SK-N-MC (cell line): ENCODE results near the gene SKP2.

Source experiments
- DNase-seq: peaks from one replicate; pipeline ENCODE4 v3.0.0-alpha.2; 2011; ENCODE audit warnings: low read depth, low spot score
- H3K27ac ChIP-seq: fragments of 200-600 bp; sonication (generic); 2 replicates; pipeline ENCODE4 v1.5.1; 2016; ENCODE audit warnings: mixed run types
- H3K36me3 ChIP-seq: fragments of 200-600 bp; sonication (generic); 2 replicates; pipeline ENCODE4 v1.6.1; 2017; ENCODE audit warnings: antibody characterized with exemption, low read length, mixed read lengths; ENCODE audit not compliant: insufficient read depth
- H3K4me3 ChIP-seq: fragments of 200-600 bp; sonication (generic); 2 replicates; pipeline ENCODE4 v1.5.1; 2016
- H3K9ac ChIP-seq: fragments of 200-600 bp; sonication (generic); 2 replicates; pipeline ENCODE4 v1.8.0; 2017; ENCODE audit warnings: mixed run types, mixed read lengths; ENCODE audit not compliant: insufficient read length
- H3K9me3 ChIP-seq: fragments of 200-600 bp; sonication (generic); 2 replicates; pipeline ENCODE4 v1.6.1; 2017; ENCODE audit warnings: low read depth, mild to moderate bottlenecking, antibody characterized with exemption, low read length, moderate library complexity, mixed read lengths
- EZH2 ChIP-seq: fragments of 200-600 bp; sonication (generic); IDR thresholded peaks from one replicate; pipeline ENCODE4 v1.6.1; 2017; ENCODE audit warnings: antibody characterized with exemption
- FOXP2 ChIP-seq: optimal IDR thresholded peaks from 2 replicates; pipeline ENCODE3; 2011; ENCODE audit warnings: mild to moderate bottlenecking, moderate library complexity; ENCODE audit not compliant: insufficient read depth; ENCODE audit errors: extremely low read length, control extremely low read depth
- POLR2AphosphoS5 ChIP-seq: IDR thresholded peaks from 2 replicates; pipeline ENCODE4 v1.6.1; 2012; ENCODE audit warnings: mild to moderate bottlenecking, low read depth, low read length, borderline replicate concordance

SKP2 gene

DNA sequence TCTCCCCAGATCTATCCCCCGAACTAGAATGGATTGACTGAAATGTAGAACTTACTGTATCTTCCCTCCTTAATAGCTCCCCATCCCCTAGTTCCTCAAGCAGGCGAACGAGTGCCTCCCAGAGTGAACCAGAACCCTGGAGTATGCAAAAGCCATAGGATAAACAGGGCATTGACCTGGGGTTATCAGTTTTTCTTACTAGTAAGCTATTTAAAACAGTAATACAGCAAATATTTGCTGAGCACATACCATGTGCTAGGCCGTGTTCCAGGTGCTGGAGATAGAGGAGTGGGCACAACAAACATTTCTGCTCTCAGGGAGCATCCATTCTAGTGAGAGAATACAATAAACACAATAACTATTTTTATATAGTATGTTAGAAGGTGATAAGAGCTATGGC, 1.8 kb downstream of the SKP2 start:
- Histone ChIP-seq H3K27ac (no peak overlapping the region), H3K9ac (peak overlapping the region; percentile 96), H3K9me3 (no peaks in the 10 kb centered on the region), H3K4me3 (peak overlapping the region; percentile 96), H3K36me3 (peaks cover 61% of the 10 kb centered on the region)
- no peak for DNase-seq
- no peak for TF ChIP-seq EZH2
- no peak for TF ChIP-seq POLR2AphosphoS5
- no peak for TF ChIP-seq FOXP2

DNA sequence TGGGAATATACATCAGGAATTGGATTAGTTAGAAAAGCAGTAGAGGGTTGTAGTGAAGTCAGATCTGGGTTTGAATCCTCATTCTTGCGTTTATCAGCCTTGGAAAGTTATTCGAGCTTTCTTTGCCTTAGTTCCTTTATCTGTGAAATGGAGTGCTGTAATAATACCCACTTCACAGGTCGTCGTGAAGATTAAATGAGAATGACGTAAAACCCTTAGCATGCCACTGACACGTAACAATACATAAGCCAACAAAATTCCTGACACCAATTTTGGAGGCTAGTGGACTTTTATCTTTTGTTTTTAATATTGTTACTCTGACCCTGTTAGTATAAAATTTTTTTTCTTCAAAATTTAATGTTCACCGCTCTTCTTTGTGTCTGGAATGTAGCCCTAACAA, 3.4 kb downstream of the SKP2 start:
- no peaks in the 10 kb centered on the region for H3K9me3 ChIP-seq
- TF ChIP-seq FOXP2 (no peak), EZH2 (no peak), POLR2AphosphoS5 (no peak)
- no peak overlapping the region for H3K9ac ChIP-seq
- no peak for DNase-seq
- peak overlapping the region; percentile 94 for H3K27ac ChIP-seq
- peak overlapping the region; percentile 96; the same call in 1 of the 2 replicates for H3K4me3 ChIP-seq
- H3K36me3 ChIP-seq: peaks cover 77% of the 10 kb centered on the region

DNA sequence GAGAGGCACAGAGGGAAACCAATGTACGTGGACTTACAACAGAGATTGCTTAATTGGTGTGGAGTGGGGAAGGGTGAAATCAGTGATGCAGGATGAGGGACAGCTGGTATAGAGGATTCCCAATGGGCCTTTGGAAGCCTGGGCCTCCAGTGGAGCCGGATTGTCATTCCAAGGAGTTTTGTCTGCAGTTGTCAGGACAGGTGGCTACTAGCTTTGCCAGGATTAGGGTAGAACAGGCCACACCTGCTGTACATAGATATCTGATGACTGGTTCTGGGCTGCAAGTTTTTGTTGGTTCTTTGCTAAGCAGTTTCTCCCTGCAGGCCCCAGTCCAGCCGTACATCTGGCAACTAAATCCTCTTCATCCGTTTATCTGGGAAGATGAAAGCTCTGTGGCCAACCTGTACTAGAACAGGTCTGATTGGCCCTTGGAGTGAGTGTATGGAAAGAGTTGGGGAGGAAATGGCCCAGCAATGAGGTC, 4.2 kb downstream of the SKP2 start:
- Histone ChIP-seq H3K27ac (peak overlapping the region; percentile 94), H3K36me3 (peaks cover 85% of the 10 kb centered on the region), H3K9me3 (no peaks in the 10 kb centered on the region), H3K9ac (no peak overlapping the region), H3K4me3 (peak overlapping the region; percentile 41)
- no peak for DNase-seq
- no peak for TF ChIP-seq POLR2AphosphoS5
- no peak for TF ChIP-seq EZH2

DNA sequence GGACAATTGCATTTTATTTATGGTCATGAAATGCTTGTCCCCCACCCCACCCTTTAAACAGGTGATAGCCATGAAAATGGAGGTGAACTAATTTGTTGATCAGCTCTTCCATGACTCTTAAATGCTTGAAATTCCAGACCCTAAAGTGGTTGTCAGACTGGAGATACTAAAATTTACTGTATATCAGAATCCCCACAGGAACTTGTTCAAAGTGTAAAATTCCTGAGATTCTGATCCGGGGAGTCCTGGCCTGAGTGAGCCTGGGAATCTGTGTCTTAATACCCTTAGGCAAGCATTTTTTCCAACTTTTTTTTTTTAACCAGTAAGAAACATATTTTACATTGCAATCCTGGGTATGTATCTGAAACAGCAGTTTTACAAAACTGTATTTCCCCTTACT, 4.7 kb downstream of the SKP2 start:
- H3K9ac ChIP-seq: no peak overlapping the region
- DNase-seq: no peak
- peak overlapping the region; percentile 41 for H3K4me3 ChIP-seq
- H3K36me3 ChIP-seq: peaks cover 90% of the 10 kb centered on the region
- H3K27ac ChIP-seq: peak overlapping the region; percentile 94
- no peaks in the 10 kb centered on the region for H3K9me3 ChIP-seq
- no peak for TF ChIP-seq EZH2
- TF ChIP-seq POLR2AphosphoS5: no peak
- no peak for TF ChIP-seq FOXP2

DNA sequence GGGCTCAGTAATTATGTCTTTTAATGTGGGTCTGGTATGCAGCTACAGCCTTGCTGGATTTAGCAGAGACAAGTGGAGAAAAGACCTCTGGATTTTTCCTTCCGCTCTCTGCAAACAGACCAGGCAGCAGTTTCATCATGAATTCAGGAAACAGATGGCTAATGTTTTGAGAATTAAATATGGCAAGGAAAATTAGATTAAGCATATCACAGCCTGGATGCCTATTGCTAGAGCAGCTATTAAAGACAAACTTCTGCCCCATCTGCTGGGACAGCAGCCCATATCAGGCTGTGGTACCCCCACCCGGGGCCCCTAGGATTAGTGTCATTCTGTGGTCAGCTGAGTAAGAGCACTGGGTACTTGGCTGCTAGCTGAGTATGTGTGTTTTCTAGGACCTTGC, 6.2 kb downstream of the SKP2 start:
- DNase-seq: peak; percentile 47
- peaks cover 99% of the 10 kb centered on the region for H3K36me3 ChIP-seq

DNA sequence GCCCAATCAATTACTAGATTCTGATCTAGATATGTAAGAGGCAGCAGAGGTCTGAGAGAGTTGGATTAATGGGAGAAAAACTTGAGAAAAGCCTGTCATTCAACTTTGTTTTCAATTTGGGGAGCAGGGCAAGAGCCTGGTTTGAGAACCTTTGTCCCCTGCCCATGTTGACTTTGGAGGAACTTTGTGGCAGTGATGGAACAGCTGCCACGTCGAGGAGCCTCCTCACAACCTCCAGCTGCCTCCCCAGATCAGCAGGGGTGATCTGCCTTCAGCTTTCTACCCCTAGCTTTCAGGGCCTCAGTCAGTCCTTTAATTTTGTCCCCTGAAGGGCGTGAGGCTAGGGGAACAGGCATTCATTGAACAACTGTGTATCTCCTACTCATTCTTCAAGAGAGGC, 8.7 kb downstream of the SKP2 start:
- H3K9me3 ChIP-seq: no peaks in the 10 kb centered on the region
- no peak for DNase-seq
- H3K36me3 ChIP-seq: peaks cover 99% of the 10 kb centered on the region
- TF ChIP-seq EZH2: no peak
- TF ChIP-seq POLR2AphosphoS5: no peak
- H3K27ac ChIP-seq: no peak overlapping the region
- H3K9ac ChIP-seq: no peak overlapping the region
- H3K4me3 ChIP-seq: no peak overlapping the region

More for the DNA sequence above, 6.2 kb downstream of the SKP2 start:
- no peaks in the 10 kb centered on the region for H3K9me3 ChIP-seq
- no peak for TF ChIP-seq POLR2AphosphoS5
- no peak for TF ChIP-seq EZH2
- TF ChIP-seq FOXP2: peak; percentile 9
- no peak overlapping the region for H3K9ac ChIP-seq
- peak overlapping the region; percentile 94 for H3K27ac ChIP-seq
- peak overlapping the region; percentile 20; the same call in 1 of the 2 replicates for H3K4me3 ChIP-seq

DNA sequence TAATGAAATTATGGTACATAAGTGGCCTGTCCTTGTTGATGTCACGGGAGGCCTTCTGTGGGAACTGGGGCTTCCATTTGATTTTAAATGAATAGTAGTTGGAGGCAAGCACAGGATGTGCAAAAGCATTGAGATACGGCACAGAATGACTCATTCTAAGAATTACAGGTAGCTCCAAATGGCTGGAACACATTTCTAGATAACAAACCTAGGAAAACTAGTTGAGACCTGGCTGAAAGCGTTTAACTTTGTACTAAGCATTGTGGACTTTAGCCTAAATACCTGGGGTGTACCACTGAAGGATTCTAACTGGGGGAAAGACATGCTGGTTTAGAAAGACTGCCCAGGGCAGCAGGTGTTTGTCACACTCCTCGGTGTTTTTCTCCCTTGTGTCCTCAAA, 9.4 kb downstream of the SKP2 start:
- Histone ChIP-seq H3K9me3 (no peaks in the 10 kb centered on the region), H3K4me3 (no peak overlapping the region), H3K9ac (no peak overlapping the region), H3K36me3 (peaks cover 99% of the 10 kb centered on the region), H3K27ac (no peak overlapping the region)
- DNase-seq: no peak
- TF ChIP-seq EZH2 (no peak), FOXP2 (no peak), POLR2AphosphoS5 (no peak)

DNA sequence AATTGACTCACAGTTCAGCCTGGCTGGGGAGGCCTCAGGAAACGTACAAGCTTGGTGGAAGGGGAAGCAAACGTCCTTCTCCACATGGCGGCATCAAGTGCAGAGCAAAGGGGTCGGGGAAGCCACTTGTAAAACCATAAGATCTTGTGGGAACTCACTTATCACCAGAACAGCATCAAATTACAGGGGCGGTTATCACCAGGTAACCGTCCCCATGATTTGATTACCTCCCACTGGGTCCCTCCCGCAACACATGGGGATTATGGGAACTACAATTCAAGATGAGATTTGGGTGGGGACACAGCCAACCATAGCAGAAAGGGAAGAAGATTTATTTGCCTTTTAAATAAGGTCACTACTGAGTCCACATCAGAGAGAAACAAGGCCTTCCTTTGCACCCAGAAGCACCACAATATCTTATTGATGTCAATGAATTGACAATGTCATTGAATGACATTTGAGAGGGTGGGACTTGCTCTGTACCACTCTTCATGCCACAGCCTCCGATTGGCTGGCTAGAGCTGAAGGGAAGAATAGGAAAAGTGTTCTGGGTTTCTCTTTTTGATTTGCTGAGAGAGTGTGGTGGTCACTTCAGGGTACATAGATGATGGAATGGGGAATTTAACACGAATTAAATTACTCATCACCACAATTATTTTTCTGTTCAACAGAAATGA, 11.0 kb downstream of the SKP2 start:
- H3K4me3 ChIP-seq: no peak overlapping the region
- no peak overlapping the region for H3K27ac ChIP-seq
- H3K9ac ChIP-seq: no peak overlapping the region
- H3K36me3 ChIP-seq: peaks cover 99% of the 10 kb centered on the region
- TF ChIP-seq FOXP2 (no peak), POLR2AphosphoS5 (no peak), EZH2 (no peak)
- DNase-seq: no peak
- no peaks in the 10 kb centered on the region for H3K9me3 ChIP-seq

DNA sequence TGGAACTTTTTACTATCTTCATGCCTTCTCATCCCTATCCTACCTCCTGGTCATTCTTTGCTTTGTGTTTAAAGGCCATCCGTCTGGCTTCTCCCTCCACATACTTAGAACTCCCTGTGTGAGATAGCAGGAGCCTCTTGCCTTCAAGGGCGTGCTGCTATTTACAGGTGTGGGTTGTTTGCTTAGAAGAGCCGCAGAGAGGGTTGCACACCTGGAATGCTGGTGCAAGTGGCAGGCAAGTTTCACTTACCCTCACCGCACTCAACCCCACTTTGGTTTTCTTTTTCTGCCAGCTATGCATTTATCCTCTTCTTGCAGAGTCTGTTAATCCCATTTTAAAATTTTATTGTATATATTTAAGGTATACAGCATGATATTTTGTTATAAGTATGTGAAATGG, 12.6 kb downstream of the SKP2 start:
- Histone ChIP-seq H3K4me3 (no peak overlapping the region), H3K9ac (no peak overlapping the region), H3K9me3 (no peaks in the 10 kb centered on the region), H3K36me3 (peaks cover 100% of the 10 kb centered on the region), H3K27ac (no peak overlapping the region)
- DNase-seq: no peak
- no peak for TF ChIP-seq POLR2AphosphoS5
- TF ChIP-seq FOXP2: no peak
- no peak for TF ChIP-seq EZH2
